PC-9 (cell line): ENCODE data around the gene MPP1. TPM values are rescaled to one million over a fixed set of nuclear protein-coding genes. Genes with fewer than 3 reads are reported as not detected.
A peak's percentile ranks its signal among the peaks of the same experiment; 100 is the strongest.

Experiments used
- BruUV-seq: library from RNA; stranded (reverse); fragments of 400-500 nt; replicated peaks from 2 replicates; lab custom pipeline; 2021; lab: Mats Ljungman, UMichigan
- CTCF ChIA-PET: fragments of 300-600 bp; sonication (Branson Sonifier 250); formaldehyde crosslinking; loops from one replicate; lab custom pipeline; 2022; ENCODE audit warnings: antibody characterized with exemption; lab: Charles Lee
- POLR2A ChIA-PET: fragments of 300-600 bp; sonication (Branson Sonifier 250); formaldehyde crosslinking; loops from one replicate; lab custom pipeline; 2022; ENCODE audit warnings: antibody characterized with exemption; ENCODE audit not compliant: unreplicated experiment; lab: Charles Lee
- DNase-seq, 2 experiments: peaks; one replicate each; pipeline versions ENCODE4 v3.0.0 to v3.0.0-alpha.2; 2015 to 2022; ENCODE audit warnings: mixed read lengths in 1 of 2
- H2AFZ ChIP-seq: fragments of 200-600 bp; sonication (generic); 2 replicates; pipeline ENCODE4 v1.8.1; 2017; ENCODE audit warnings: antibody characterized with exemption
- H3F3A ChIP-seq: fragments of 200-600 bp; sonication (generic); 2 replicates; pipeline ENCODE4 v1.8.1; 2017; ENCODE audit warnings: antibody characterized with exemption, mild to moderate bottlenecking, low read depth; ENCODE audit not compliant: insufficient read depth
- H3K27ac ChIP-seq: fragments of 200-600 bp; sonication (generic); 2 replicates; pipeline ENCODE4 v1.6.1; 2016; ENCODE audit warnings: mixed run types
- H3K27me3 ChIP-seq: fragments of 200-600 bp; sonication (generic); 2 replicates; pipeline ENCODE4 v1.6.1; 2016; ENCODE audit warnings: low read depth, mixed run types; ENCODE audit not compliant: insufficient read depth
- H3K36me3 ChIP-seq: fragments of 200-600 bp; sonication (generic); 2 replicates; pipeline ENCODE4 v1.6.1; 2016; ENCODE audit warnings: low read depth, mixed run types
- H3K4me1 ChIP-seq: fragments of 200-600 bp; sonication (generic); replicated peaks from 2 replicates; pipeline ENCODE4 v1.6.1; 2016; ENCODE audit warnings: mixed run types; ENCODE audit not compliant: insufficient read depth
- H3K4me2 ChIP-seq: fragments of 200-600 bp; sonication (generic); 2 replicates; pipeline ENCODE4 v1.6.1; 2017; ENCODE audit warnings: mixed run types
- H3K4me3 ChIP-seq: fragments of 200-600 bp; sonication (generic); 2 replicates; pipeline ENCODE4 v1.6.1; 2016; ENCODE audit warnings: mixed run types
- H3K79me2 ChIP-seq: fragments of 200-600 bp; sonication (generic); 2 replicates; pipeline ENCODE4 v1.6.1; 2017; ENCODE audit warnings: low read depth, mixed run types
- H3K9me2 ChIP-seq: fragments of 200-600 bp; sonication (generic); 2 replicates; pipeline ENCODE4 v1.8.1; 2017; ENCODE audit warnings: mild to moderate bottlenecking; ENCODE audit not compliant: insufficient read depth
- H3K9me3 ChIP-seq: fragments of 200-600 bp; sonication (generic); 2 replicates; pipeline ENCODE4 v1.8.1; 2016; ENCODE audit warnings: low read depth; ENCODE audit not compliant: insufficient read depth
- H4K20me1 ChIP-seq: fragments of 200-600 bp; sonication (generic); 2 replicates; pipeline ENCODE4 v1.8.1; 2017; ENCODE audit not compliant: insufficient read depth
- CTCF ChIP-seq: fragments of 200-600 bp; sonication (generic); conservative IDR thresholded peaks from 2 replicates; pipeline ENCODE4 v1.6.1; 2017; ENCODE audit warnings: mixed run types, antibody characterized with exemption, mild to moderate bottlenecking, moderate library complexity
- EZH2 ChIP-seq: fragments of 200-600 bp; sonication (generic); IDR thresholded peaks from 2 replicates; pipeline ENCODE4 v1.8.0; 2017; ENCODE audit warnings: antibody characterized with exemption, low read depth
- intact Hi-C: fragments of 100-400 bp; cut with micrococcal nuclease; formaldehyde crosslinking; loops from one replicate; pipeline ENCODE4 v1.10.0; 2022; ENCODE audit not compliant: unreplicated experiment
- total RNA-seq: library from RNA; stranded (reverse); gene quantifications from 2 replicates; pipeline ENCODE4 v1.2.3, GENCODE V29; 2021

The MPP1 gene
- total RNA-seq, 1 experiment from 2014 or later, result 4.8 TPM

- TF ChIP-seq EZH2 (no peak), CTCF (no peak)
- Histone ChIP-seq H3K79me2 (no peaks in the 10 kb centered on the region; the same call in 1 of the 2 replicates), H4K20me1 (peaks cover 29% of the 10 kb centered on the region), H3K27ac (no peak overlapping the region), H3K9me2 (no peaks in the 10 kb centered on the region), H3K4me1 (no peaks in the 10 kb centered on the region), H3K4me2 (no peak overlapping the region), H3K4me3 (no peak overlapping the region), H3K9me3 (no peaks in the 10 kb centered on the region), H2AFZ (no peak overlapping the region), H3F3A (peaks cover 22% of the 10 kb centered on the region; the same call in 1 of the 2 replicates), H3K27me3 (no peaks in the 10 kb centered on the region), H3K36me3 (peaks cover 10% of the 10 kb centered on the region)
- intact Hi-C loops, result no loop called here
- no peak for DNase-seq
- ChIA-PET POLR2A (no interaction called here), CTCF (no interaction called here)
- no TSS peak for BruUV-seq
Measured at GRCh38 chrX:154774622-154775021, 30.7 kb downstream of the MPP1 start.

GRCh38 chrX:154762537-154763296 is 42.6 kb downstream of the MPP1 start, which contains the start of gene DKC1:
DKC1 (plus strand) TSS chrX:154762864; CDS start chrX:154762966, 102 bp downstream.
- intact Hi-C loops, result loop anchor here (1.0 to 10.0 kb wide), 3 partner anchors 42 to 388 kb away; partner anchors contain the start of genes EMD, FLNA and MPP1
- POLR2A ChIA-PET, result interaction anchor here (0.5 to 1.0 kb wide), 6 partner anchors 14 to 1819 kb away, joined by 3 to 7 read pairs (median 3); partner anchors contain the start of genes DNASE1L1 and SLC10A3
- BruUV-seq, result TSS peak; percentile 32

More at GRCh38 chrX:154762537-154763296, 42.6 kb downstream of the MPP1 start, which contains the start of gene DKC1:
- CTCF ChIA-PET, result interaction anchor here (1.0 kb wide), 1 partner anchor 13 kb away, joined by 4 read pairs; no protein-coding TSS in a partner anchor
- Histone ChIP-seq H3K27ac (peak within 1 kb of the TSS; percentile 77), H3K4me1 (peaks cover 15% of the 10 kb centered on the region), H3K79me2 (peaks cover 47% of the 10 kb centered on the region), H3K4me3 (peak within 1 kb of the TSS; percentile 89), H3K4me2 (peak within 1 kb of the TSS; percentile 88), H3K36me3 (peaks cover 26% of the 10 kb centered on the region; the same call in 1 of the 2 replicates), H2AFZ (peak within 1 kb of the TSS; percentile 91), H4K20me1 (peaks cover 11% of the 10 kb centered on the region), H3F3A (peaks cover 5% of the 10 kb centered on the region; the same call in 1 of the 2 replicates), H3K9me3 (no peaks in the 10 kb centered on the region), H3K27me3 (no peaks in the 10 kb centered on the region), H3K9me2 (no peaks in the 10 kb centered on the region)
- DNase-seq, result peak; percentile 89 to 99
- 0 out of 2 replicates have a peak, but pooled peaks have one; percentile 6 for TF ChIP-seq CTCF
- no peak for TF ChIP-seq EZH2
